Hepatocyte (in vitro differentiated cells): Measurements from ENCODE around the gene TAS1R2. TPM values are rescaled to one million over a fixed set of nuclear protein-coding genes. Genes with fewer than 3 reads are reported as not detected.

Experiments
- DNase-seq: peaks from one replicate; pipeline ENCODE4 v3.0.0-alpha.2; 2016; ENCODE audit warnings: low spot score
- H2AFZ ChIP-seq: fragments of 200-600 bp; sonication (generic); 2 replicates; pipeline ENCODE4 v1.6.0; 2016; ENCODE audit warnings: antibody characterized with exemption, mild to moderate bottlenecking
- H3K27ac ChIP-seq: fragments of 200-600 bp; sonication (generic); 2 replicates; pipeline ENCODE4 v1.5.1; 2016; ENCODE audit warnings: mild to moderate bottlenecking
- H3K27me3 ChIP-seq: fragments of 200-600 bp; sonication (generic); 2 replicates; pipeline ENCODE4 v1.6.1; 2016
- H3K36me3 ChIP-seq: fragments of 200-600 bp; sonication (generic); replicated peaks from 2 replicates; pipeline ENCODE4 v1.5.1; 2016; ENCODE audit warnings: low read depth; ENCODE audit not compliant: insufficient read depth
- H3K4me1 ChIP-seq: fragments of 200-600 bp; sonication (generic); 2 replicates; pipeline ENCODE4 v1.5.1; 2016; ENCODE audit warnings: mild to moderate bottlenecking, moderate library complexity; ENCODE audit not compliant: insufficient read depth
- H3K4me2 ChIP-seq: fragments of 200-600 bp; sonication (generic); 2 replicates; pipeline ENCODE4 v1.6.0; 2016
- H3K4me3 ChIP-seq: fragments of 200-600 bp; sonication (generic); 2 replicates; pipeline ENCODE4 v1.5.1; 2016; ENCODE audit warnings: mild to moderate bottlenecking
- H3K79me2 ChIP-seq: fragments of 200-600 bp; sonication (generic); 2 replicates; pipeline ENCODE4 v1.6.0; 2017; ENCODE audit warnings: mild to moderate bottlenecking
- H3K9me2 ChIP-seq: fragments of 200-600 bp; sonication (generic); replicated peaks from 2 replicates; pipeline ENCODE4 v1.6.0; 2017; ENCODE audit warnings: mild to moderate bottlenecking; ENCODE audit not compliant: insufficient read depth
- H3K9me3 ChIP-seq: fragments of 200-600 bp; sonication (generic); 2 replicates; pipeline ENCODE4 v1.5.1; 2016; ENCODE audit warnings: low read depth, mild to moderate bottlenecking
- H4K20me1 ChIP-seq: fragments of 200-600 bp; sonication (generic); 2 replicates; pipeline ENCODE4 v1.6.0; 2016; ENCODE audit warnings: mild to moderate bottlenecking; ENCODE audit not compliant: insufficient read depth, poor library complexity, severe bottlenecking
- EZH2 ChIP-seq: fragments of 200-600 bp; sonication (generic); IDR thresholded peaks from 2 replicates; pipeline ENCODE4 v1.6.1; 2016; ENCODE audit warnings: antibody characterized with exemption, mild to moderate bottlenecking, borderline replicate concordance
- EZH2phosphoT487 ChIP-seq: fragments of 200-600 bp; sonication (generic); IDR thresholded peaks from one replicate; pipeline ENCODE4 v1.6.1; 2018; ENCODE audit warnings: antibody characterized with exemption, mild to moderate bottlenecking, low read depth, moderate library complexity; ENCODE audit not compliant: unreplicated experiment, severe bottlenecking
- WGBS: methylation state at CpG from one replicate; pipeline ENCODE4 v1.1.6; 2016; ENCODE audit warnings: low lambda C conversion rate; ENCODE audit errors: missing lambda C conversion rate; 5-methylcytosine and 5-hydroxymethylcytosine counted together
- polyA plus RNA-seq: library from polyadenylated mRNA; unstranded; fragments of >200 nt; fragmentation: Nextera tagmentation; extraction: Ambion mirVana; gene quantifications from 2 replicates; pipeline ENCODE4 v1.2.1, GENCODE V29; 2016
- total RNA-seq: library from RNA; depleted of rRNA; stranded (reverse); fragments of >200 nt; gene quantifications from 2 replicates; pipeline ENCODE4 v1.2.3, GENCODE V29; 2014
- TF ChIP-seq, protein P1 (sequence below): fragments of 200-600 bp; sonication (generic); IDR thresholded peaks from 2 replicates; pipeline ENCODE4 v1.5.1; 2016; ENCODE audit warnings: antibody characterized with exemption, mild to moderate bottlenecking; ENCODE audit not compliant: poor library complexity

TAS1R2 gene
- total and polyA plus RNA-seq, 2 experiments from 2014 or later, result not detected

GRCh38 chr1:18829671-18830070 lies 29.8 kb downstream of the TAS1R2 start:
- Histone ChIP-seq H3K27ac (no peak overlapping the region), H3K9me2 (no peaks in the 10 kb centered on the region), H3K36me3 (no peaks in the 10 kb centered on the region), H3K9me3 (no peaks in the 10 kb centered on the region), H3K4me1 (no peaks in the 10 kb centered on the region), H3K4me3 (no peak overlapping the region), H3K79me2 (no peaks in the 10 kb centered on the region), H4K20me1 (no peaks in the 10 kb centered on the region), H3K4me2 (no peak overlapping the region), H2AFZ (no peak overlapping the region), H3K27me3 (peaks cover 7% of the 10 kb centered on the region)
- WGBS, result 100% methylated on average over 1 of the region's 1 CpG
- DNase-seq, result no peak
- TF ChIP-seq, protein P1, sequence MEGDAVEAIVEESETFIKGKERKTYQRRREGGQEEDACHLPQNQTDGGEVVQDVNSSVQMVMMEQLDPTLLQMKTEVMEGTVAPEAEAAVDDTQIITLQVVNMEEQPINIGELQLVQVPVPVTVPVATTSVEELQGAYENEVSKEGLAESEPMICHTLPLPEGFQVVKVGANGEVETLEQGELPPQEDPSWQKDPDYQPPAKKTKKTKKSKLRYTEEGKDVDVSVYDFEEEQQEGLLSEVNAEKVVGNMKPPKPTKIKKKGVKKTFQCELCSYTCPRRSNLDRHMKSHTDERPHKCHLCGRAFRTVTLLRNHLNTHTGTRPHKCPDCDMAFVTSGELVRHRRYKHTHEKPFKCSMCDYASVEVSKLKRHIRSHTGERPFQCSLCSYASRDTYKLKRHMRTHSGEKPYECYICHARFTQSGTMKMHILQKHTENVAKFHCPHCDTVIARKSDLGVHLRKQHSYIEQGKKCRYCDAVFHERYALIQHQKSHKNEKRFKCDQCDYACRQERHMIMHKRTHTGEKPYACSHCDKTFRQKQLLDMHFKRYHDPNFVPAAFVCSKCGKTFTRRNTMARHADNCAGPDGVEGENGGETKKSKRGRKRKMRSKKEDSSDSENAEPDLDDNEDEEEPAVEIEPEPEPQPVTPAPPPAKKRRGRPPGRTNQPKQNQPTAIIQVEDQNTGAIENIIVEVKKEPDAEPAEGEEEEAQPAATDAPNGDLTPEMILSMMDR, result no peak
- TF ChIP-seq EZH2 (no peak), EZH2phosphoT487 (no peak)

DNA sequence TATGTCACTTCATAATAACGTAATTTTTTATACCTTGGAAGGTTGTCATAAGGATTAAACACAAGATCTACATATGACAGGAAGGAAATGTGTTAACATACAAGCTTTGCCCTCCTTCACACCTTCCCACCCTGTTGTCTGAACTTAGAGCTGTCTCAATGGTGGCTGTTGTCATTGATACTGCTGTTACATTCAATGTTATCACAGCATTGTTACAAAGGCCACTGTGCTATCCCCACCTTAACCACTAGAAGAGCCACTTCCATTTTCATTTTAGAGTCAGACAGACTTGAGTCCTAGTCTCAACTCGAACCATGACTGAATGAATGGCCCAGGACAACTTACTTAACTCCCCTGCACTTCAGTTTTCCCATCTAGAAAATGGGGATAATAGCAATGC lies 31.2 kb downstream of the TAS1R2 start:
- H3K4me2 ChIP-seq, result no peak overlapping the region
- WGBS, result 56% methylated on average over 2 of the region's 2 CpGs

GRCh38 chr1:18823438-18823837 lies 36.0 kb downstream of the TAS1R2 start:
- H3K4me2 ChIP-seq, result no peak overlapping the region
- H3K4me3 ChIP-seq, result no peak overlapping the region
- no peaks in the 10 kb centered on the region for H3K4me1 ChIP-seq
- TF ChIP-seq, protein P1, result no peak
- TF ChIP-seq EZH2phosphoT487, result no peak
- TF ChIP-seq EZH2, result no peak
- H4K20me1 ChIP-seq, result no peaks in the 10 kb centered on the region
- no peak overlapping the region for H3K27ac ChIP-seq
- H2AFZ ChIP-seq, result no peak overlapping the region
- no peaks in the 10 kb centered on the region for H3K9me2 ChIP-seq
- no peak for DNase-seq
- H3K36me3 ChIP-seq, result no peaks in the 10 kb centered on the region
- H3K9me3 ChIP-seq, result no peaks in the 10 kb centered on the region
- no peaks in the 10 kb centered on the region for H3K79me2 ChIP-seq
- 90% methylated on average over 6 of the region's 6 CpGs for WGBS
- peaks cover 11% of the 10 kb centered on the region for H3K27me3 ChIP-seq

More for the DNA sequence above, 31.2 kb downstream of the TAS1R2 start:
- Histone ChIP-seq H3K27me3 (no peaks in the 10 kb centered on the region), H3K4me3 (no peak overlapping the region), H2AFZ (no peak overlapping the region), H3K9me3 (no peaks in the 10 kb centered on the region), H3K4me1 (no peaks in the 10 kb centered on the region), H3K36me3 (no peaks in the 10 kb centered on the region), H3K9me2 (no peaks in the 10 kb centered on the region), H3K27ac (no peak overlapping the region), H4K20me1 (no peaks in the 10 kb centered on the region), H3K79me2 (no peaks in the 10 kb centered on the region)
- no peak for DNase-seq
- TF ChIP-seq, protein P1, result no peak
- TF ChIP-seq EZH2 (no peak), EZH2phosphoT487 (no peak)
